ENCODE data around the gene LORICRIN. TPM values are rescaled to one million over a fixed set of nuclear protein-coding genes. Genes with fewer than 3 reads are reported as not detected.
A peak's percentile ranks its signal among the peaks of the same experiment; 100 is the strongest.

Gene LORICRIN
- total RNA-seq, 1 experiment from 2014 or later, result not detected

DNA sequence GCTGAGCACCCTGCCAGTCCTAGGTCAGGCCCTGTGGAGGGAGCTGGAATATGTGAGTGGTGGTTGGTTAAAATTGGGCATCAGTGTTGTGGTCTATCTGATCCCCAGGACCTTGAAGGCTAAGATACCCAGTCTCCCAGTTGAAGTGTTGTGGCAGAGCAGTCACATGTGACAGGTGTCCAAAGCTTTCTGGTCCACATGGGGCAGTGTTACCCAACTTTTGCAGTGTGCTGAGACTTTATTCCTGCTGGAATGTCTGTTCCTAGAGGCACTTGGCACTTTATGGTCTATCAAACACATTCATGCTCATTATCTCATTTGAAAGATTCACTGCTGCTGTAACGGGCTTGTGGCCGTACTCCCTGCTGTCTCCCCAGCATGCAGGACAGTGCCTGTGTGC, 21.0 kb upstream of the LORICRIN start:
- Histone ChIP-seq H2AFZ (ENCODE audit: low read length) (no peak overlapping the region), H3K9ac (ENCODE audit: low read length) (no peak overlapping the region), H4K20me1 (ENCODE audit: low read length) (no peaks in the 10 kb centered on the region), H3K36me3 (ENCODE audit: low read depth, low read length) (no peaks in the 10 kb centered on the region), H3K4me3 (ENCODE audit: low read length) (no peak overlapping the region), H3K27ac (ENCODE audit: low read length) (no peak overlapping the region), H3K9me2 (replicated peaks; ENCODE audit: low read length) (no peaks in the 10 kb centered on the region), H3K27me3 (ENCODE audit: low read length) (peaks cover 58% of the 10 kb centered on the region), H3F3A (ENCODE audit: low read length, unreplicated experiment) (no peaks in the 10 kb centered on the region), H3K9me3 (ENCODE audit: low read length) (no peaks in the 10 kb centered on the region), H3K79me2 (ENCODE audit: low read length) (no peaks in the 10 kb centered on the region), H3K4me1 (ENCODE audit: insufficient read depth, low read length) (no peaks in the 10 kb centered on the region), H3K4me2 (ENCODE audit: low read length) (no peak overlapping the region)
- ChIA-PET CTCF (no interaction called here), POLR2A (ENCODE audit: unreplicated experiment) (no interaction called here)
- no TSS peak for BruUV-seq (replicated peaks)
- DNase-seq (peak; percentile 18), ATAC-seq (no peak; the same call in 1 of the 2 replicates)
- intact Hi-C loops (cut with micrococcal nuclease), result no loop called here
- TF ChIP-seq EZH2phosphoT487 (IDR thresholded peaks at IDR 0.05; ENCODE audit: borderline replicate concordance, low read length) (no peak), EZH2 (IDR thresholded peaks at IDR 0.05; ENCODE audit: low read length, unreplicated experiment) (no peak)
- TF ChIP-seq, protein P1, sequence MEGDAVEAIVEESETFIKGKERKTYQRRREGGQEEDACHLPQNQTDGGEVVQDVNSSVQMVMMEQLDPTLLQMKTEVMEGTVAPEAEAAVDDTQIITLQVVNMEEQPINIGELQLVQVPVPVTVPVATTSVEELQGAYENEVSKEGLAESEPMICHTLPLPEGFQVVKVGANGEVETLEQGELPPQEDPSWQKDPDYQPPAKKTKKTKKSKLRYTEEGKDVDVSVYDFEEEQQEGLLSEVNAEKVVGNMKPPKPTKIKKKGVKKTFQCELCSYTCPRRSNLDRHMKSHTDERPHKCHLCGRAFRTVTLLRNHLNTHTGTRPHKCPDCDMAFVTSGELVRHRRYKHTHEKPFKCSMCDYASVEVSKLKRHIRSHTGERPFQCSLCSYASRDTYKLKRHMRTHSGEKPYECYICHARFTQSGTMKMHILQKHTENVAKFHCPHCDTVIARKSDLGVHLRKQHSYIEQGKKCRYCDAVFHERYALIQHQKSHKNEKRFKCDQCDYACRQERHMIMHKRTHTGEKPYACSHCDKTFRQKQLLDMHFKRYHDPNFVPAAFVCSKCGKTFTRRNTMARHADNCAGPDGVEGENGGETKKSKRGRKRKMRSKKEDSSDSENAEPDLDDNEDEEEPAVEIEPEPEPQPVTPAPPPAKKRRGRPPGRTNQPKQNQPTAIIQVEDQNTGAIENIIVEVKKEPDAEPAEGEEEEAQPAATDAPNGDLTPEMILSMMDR (conservative IDR thresholded peaks at IDR 0.05; ENCODE audit: low read depth, low read length), result peak; percentile 46

DNA sequence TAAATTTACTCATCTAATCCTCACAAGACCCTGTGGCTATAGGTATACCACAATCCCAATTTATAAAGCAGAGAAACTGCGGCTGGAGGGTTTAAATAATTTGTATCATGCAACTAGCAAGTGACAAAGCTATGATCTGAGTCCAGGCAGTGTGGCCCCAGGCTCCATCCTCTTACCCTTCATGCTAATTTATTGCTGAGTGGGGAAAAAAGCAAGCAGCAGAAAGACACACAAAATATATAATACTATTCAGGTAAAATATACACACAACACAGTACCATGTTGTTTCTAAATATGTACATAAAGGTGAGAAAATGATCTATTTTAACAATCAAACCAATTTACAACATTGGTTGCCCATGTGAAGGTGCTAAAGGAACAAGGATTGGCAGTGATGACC, 17.3 kb upstream of the LORICRIN start:
- ChIA-PET CTCF (no interaction called here), POLR2A (ENCODE audit: unreplicated experiment) (no interaction called here)
- H3K9me3 ChIP-seq (ENCODE audit: low read length), result no peaks in the 10 kb centered on the region
- no peak overlapping the region for H3K4me3 ChIP-seq (ENCODE audit: low read length)
- H3K9ac ChIP-seq (ENCODE audit: low read length), result no peak overlapping the region
- no peaks in the 10 kb centered on the region for H3F3A ChIP-seq (ENCODE audit: low read length, unreplicated experiment)
- no peaks in the 10 kb centered on the region for H3K36me3 ChIP-seq (ENCODE audit: low read depth, low read length)
- no peaks in the 10 kb centered on the region for H4K20me1 ChIP-seq (ENCODE audit: low read length)
- no peak overlapping the region for H3K4me2 ChIP-seq (ENCODE audit: low read length)
- ATAC-seq (no peak), DNase-seq (no peak)
- no TSS peak for BruUV-seq (replicated peaks)
- H3K4me1 ChIP-seq (ENCODE audit: insufficient read depth, low read length), result no peaks in the 10 kb centered on the region
- H2AFZ ChIP-seq (ENCODE audit: low read length), result no peak overlapping the region
- peaks cover 41% of the 10 kb centered on the region for H3K27me3 ChIP-seq (ENCODE audit: low read length)
- H3K9me2 ChIP-seq (replicated peaks; ENCODE audit: low read length), result no peaks in the 10 kb centered on the region
- no peaks in the 10 kb centered on the region for H3K79me2 ChIP-seq (ENCODE audit: low read length)
- H3K27ac ChIP-seq (ENCODE audit: low read length), result no peak overlapping the region
- intact Hi-C loops (cut with micrococcal nuclease), result no loop called here
- TF ChIP-seq EZH2phosphoT487 (IDR thresholded peaks at IDR 0.05; ENCODE audit: borderline replicate concordance, low read length), result no peak

DNA sequence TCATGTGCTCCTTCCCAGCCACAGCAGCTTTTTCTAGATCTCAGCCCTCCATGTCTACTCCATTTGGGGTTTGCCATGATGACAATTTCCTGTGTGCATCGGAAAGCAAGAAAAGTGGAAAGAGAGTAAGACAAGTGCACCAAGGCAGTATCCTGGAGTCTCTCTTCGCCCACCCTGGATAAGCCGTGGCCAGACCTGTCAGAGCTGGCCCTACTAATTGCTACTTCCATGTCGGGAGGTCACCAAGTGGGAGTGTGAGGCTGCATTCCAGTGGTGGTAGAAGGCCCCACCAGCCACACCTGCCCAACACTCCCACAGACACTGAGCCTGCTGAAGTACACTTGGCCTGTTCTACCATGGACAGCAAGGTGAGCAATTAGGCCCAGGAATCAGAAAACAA, 14.0 kb upstream of the LORICRIN start:
- no peak overlapping the region for H3K9ac ChIP-seq (ENCODE audit: low read length)
- DNase-seq, result no peak
- no peak for TF ChIP-seq EZH2 (IDR thresholded peaks at IDR 0.05; ENCODE audit: low read length, unreplicated experiment)
- TF ChIP-seq, protein P1 (conservative IDR thresholded peaks at IDR 0.05; ENCODE audit: low read depth, low read length), result no peak
- no peak for TF ChIP-seq EZH2phosphoT487 (IDR thresholded peaks at IDR 0.05; ENCODE audit: borderline replicate concordance, low read length)
- POLR2A ChIA-PET (ENCODE audit: unreplicated experiment), result no interaction called here
- H3K27ac ChIP-seq (ENCODE audit: low read length), result no peak overlapping the region
- intact Hi-C loops (cut with micrococcal nuclease), result no loop called here
- ATAC-seq, result no peak
- CTCF ChIA-PET, result no interaction called here
- H3K4me1 ChIP-seq (ENCODE audit: insufficient read depth, low read length), result no peaks in the 10 kb centered on the region
- peaks cover 35% of the 10 kb centered on the region for H3K27me3 ChIP-seq (ENCODE audit: low read length)
- no peaks in the 10 kb centered on the region for H3K9me2 ChIP-seq (replicated peaks; ENCODE audit: low read length)
- no peak overlapping the region for H2AFZ ChIP-seq (ENCODE audit: low read length)
- H3K9me3 ChIP-seq (ENCODE audit: low read length), result no peaks in the 10 kb centered on the region
- H3K4me3 ChIP-seq (ENCODE audit: low read length), result no peak overlapping the region
- H3K4me2 ChIP-seq (ENCODE audit: low read length), result no peak overlapping the region
- H3K79me2 ChIP-seq (ENCODE audit: low read length), result no peaks in the 10 kb centered on the region
- H3F3A ChIP-seq (ENCODE audit: low read length, unreplicated experiment), result no peaks in the 10 kb centered on the region
- H4K20me1 ChIP-seq (ENCODE audit: low read length), result no peaks in the 10 kb centered on the region
- no TSS peak for BruUV-seq (replicated peaks)
- no peaks in the 10 kb centered on the region for H3K36me3 ChIP-seq (ENCODE audit: low read depth, low read length)
